GM06990 (cell line): Measurements from ENCODE around the gene CACNB4.

Experiments used
- DNase-seq: peaks from one replicate; pipeline ENCODE4 v3.0.0-alpha.2; 2011; ENCODE audit not compliant: insufficient read length; ENCODE audit errors: extremely low read depth
- H3K27me3 ChIP-seq: replicated peaks from 2 replicates; pipeline ENCODE4 v1.6.0; 2011; ENCODE audit warnings: low read length; ENCODE audit not compliant: control insufficient read depth, insufficient read depth
- H3K36me3 ChIP-seq: 2 replicates; pipeline ENCODE4 v1.5.1; 2011; ENCODE audit warnings: low read length; ENCODE audit not compliant: control insufficient read depth, insufficient read depth
- H3K4me3 ChIP-seq: replicated peaks from 2 replicates; pipeline ENCODE4 v1.5.1; 2011; ENCODE audit warnings: low read depth, mild to moderate bottlenecking, control low read depth, low read length
- CTCF ChIP-seq: IDR thresholded peaks from 2 replicates; pipeline ENCODE4 v1.5.1; 2011; ENCODE audit warnings: low read length, control low read depth, mild to moderate bottlenecking, inconsistent platforms; ENCODE audit not compliant: insufficient read depth, poor library complexity, severe bottlenecking

CACNB4 gene

DNA sequence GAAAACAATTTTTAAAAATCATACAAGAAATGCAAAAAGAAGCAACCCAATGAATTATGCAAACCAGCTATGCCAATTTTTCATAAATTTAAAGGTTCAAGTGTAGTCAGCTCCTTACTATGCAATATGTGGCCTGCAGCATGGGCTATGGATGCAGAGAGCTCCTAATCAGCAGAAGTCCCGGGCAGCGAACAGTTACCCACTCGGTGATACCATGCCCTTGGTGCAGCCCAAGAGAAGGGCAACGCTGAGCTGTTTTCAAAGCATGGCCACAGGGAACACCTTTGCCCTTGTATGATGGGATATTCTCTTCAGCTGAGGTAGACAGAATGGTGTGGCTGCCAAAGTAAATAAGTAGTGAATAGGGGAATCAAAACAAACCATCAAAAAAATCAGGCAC is 253.4 kb downstream of the CACNB4 start:
- no peak for TF ChIP-seq CTCF
- Histone ChIP-seq H3K27me3 (no peaks in the 10 kb centered on the region), H3K36me3 (no peaks in the 10 kb centered on the region), H3K4me3 (no peak overlapping the region)
- no peak for DNase-seq

DNA sequence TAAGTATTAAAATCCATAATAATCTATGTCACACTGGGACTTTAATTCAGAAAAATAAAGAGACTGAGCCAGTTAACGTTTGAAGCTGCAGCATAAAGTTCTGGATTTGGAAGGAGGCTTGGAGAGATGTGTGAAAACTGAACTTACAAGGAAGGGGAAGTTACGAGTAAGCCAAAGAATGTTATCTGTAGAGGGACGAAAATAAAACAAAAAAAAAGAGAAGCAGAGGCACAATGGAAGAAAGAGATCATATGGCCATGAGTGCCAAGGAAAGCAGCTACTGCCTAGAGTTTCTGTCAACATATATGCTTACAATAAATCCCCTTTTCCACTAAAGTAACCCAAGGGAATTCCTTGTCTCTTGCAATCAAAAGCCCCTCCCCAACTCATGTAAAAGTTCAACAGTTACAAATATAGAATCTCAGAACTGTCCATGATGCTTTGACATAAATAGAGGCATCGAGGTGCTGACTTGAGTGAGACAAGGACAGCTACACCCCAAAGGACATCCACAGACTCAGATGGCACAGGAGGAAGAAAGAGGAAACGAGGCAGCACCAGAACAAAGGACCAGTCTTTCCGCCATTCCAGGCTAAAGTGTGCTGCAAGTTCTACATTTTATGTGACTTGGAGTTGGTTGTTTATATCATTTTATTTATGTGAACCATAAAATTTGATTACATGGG is 254.5 kb downstream of the CACNB4 start:
- H3K36me3 ChIP-seq, result no peaks in the 10 kb centered on the region
- H3K4me3 ChIP-seq, result no peak overlapping the region

GRCh38 chr2:151843691-151844061 is 255.2 kb downstream of the CACNB4 start:
- TF ChIP-seq CTCF, result no peak
- no peak overlapping the region for H3K4me3 ChIP-seq
- DNase-seq, result no peak
- no peaks in the 10 kb centered on the region for H3K36me3 ChIP-seq
- H3K27me3 ChIP-seq, result no peaks in the 10 kb centered on the region

More for the DNA sequence above, 254.5 kb downstream of the CACNB4 start:
- TF ChIP-seq CTCF, result no peak
- DNase-seq, result no peak
- no peaks in the 10 kb centered on the region for H3K27me3 ChIP-seq

DNA sequence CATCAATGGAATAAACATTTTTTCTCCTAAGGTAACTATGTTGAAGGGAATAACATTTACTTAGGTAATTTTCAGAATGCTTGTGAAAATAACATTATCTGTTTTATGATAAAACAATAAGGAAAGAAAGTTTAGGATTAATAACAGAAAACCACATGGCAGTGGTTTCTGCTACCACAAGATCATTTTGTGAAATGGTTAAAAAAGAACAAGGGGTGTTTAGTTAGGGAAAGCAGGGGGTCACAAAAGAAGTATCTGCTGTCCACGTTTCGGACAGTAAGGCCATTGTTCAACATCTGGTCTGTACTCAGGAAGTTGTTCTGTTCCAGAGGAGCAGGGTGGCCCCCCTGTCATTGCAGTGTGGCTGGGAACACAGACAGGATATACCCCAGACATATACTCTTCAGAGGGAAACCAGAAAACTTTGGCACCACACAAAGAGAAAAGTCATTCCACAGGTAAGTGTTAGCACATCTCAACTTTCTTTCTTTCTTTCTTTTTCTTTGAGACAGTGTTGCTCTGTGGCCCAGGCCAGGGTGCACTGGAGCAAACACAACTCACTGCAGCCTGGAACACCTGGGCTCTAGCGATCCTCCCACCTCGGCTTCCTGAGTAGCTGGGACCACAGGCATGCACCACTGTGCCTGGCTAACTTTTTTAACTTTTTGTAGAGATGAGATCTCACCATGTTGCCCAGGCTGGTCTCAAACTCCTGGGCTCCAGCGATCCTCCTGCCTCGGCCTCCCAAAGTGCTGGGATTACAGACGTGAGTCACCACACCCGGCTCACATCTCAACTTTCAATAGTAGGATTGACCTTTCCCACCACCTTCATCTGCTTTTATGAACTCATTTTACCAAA is 255.8 kb downstream of the CACNB4 start:
- TF ChIP-seq CTCF, result no peak
- no peak for DNase-seq
- Histone ChIP-seq H3K36me3 (no peaks in the 10 kb centered on the region), H3K27me3 (no peaks in the 10 kb centered on the region), H3K4me3 (no peak overlapping the region)

GRCh38 chr2:151841047-151841424 is 257.8 kb downstream of the CACNB4 start:
- TF ChIP-seq CTCF, result no peak
- Histone ChIP-seq H3K27me3 (no peaks in the 10 kb centered on the region), H3K4me3 (no peak overlapping the region), H3K36me3 (no peaks in the 10 kb centered on the region)
- no peak for DNase-seq
